GM18508 (cell line): Measurements from ENCODE around the gene RABGAP1L.
A peak's percentile ranks its signal among the peaks of the same experiment; 100 is the strongest.
"Not testable (repeated sequence)": the region's sequence is repeated elsewhere in the genome, so short reads cannot be mapped to it uniquely, and the experiment has no call there.

Source experiments
- ATAC-seq: cut with Tn5 transposase; IDR thresholded peaks from one replicate; pipeline ENCODE4 v1.9.1; 2021; ENCODE audit warnings: moderate number of reproducible peaks; ENCODE audit not compliant: insufficient read depth, unreplicated experiment

The RABGAP1L gene

DNA sequence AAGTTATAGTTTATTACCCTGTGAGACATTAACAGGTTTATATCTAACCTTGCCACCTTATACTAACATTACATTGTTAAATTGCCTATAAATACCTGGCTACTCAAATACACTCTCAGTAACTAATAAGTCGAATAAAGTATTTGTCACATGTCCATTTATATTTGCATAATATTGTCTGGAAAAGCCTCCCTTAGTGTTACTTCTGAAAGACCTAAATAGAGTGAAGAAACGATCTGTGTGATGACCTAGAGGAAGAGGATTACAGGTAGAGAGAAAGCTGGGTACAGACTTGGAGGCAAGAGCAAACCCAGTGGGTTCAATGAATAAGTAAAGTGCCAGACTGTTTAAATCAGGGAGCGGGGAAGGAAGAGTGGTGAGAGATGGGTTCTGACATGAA is 837.7 kb downstream of the RABGAP1L start:
- no peak for ATAC-seq

DNA sequence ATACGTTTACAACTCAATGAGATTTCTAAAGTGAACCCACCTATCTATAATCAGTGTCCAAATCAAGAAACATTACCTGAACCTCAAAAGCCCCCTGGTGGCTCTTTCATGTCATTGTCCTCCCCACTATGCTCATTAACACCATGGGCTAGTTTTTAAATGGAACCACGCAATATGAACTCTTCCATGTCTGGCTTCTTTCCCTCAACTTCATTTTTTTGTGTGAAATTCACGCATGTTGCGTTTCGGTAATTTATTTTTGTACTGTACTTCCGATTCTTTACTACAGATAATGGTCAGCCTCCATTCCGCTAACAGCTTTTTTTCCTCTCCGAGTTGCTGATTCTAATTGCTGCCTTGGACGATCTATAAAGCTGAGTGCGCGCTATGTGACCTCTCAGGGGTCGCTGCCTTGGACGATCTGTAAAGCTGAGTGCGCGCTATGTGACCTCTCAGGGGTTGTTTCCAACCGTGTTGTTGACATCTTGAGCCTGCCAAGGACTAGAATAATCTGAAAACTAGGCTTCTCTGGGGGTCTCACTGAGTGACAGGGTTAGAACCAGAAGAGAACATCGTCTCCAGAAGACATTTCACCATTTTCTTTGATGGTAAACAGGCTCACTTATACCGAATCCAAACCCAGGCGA is 839.4 kb downstream of the RABGAP1L start:
- ATAC-seq = no peak

DNA sequence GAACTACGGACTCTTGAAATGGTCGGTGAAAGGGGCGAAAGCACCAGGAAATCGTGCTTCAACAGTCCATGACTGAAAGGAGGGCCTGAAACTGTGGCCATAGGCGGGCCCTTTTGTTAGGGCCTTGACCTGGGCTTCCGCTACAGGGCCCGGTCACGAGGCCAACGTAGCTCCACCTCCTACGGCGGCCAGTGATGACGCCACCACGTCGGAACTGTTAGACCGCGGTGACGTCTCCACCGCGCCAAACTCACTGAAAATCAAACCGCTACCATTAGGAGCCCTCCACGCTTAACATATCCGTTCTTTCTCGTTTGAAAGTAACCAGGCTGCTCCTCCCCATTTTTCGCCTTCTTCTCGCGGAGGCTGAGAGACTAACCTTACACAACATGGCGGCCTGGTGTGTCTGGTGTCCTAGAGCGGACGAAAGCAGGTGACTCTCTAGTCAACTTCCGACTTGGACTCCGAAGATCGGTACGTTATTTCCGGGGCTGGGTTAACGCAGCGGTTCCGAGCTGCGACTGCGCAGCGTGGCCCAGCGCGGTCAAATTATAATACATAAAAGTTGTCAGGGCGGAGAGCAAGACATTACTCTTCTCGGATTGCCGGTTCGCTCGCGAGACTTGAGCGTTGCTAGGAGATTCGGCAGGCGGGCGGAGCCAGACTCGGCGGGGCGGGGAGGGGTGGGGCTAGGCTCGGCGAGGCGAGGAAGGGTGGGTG is 840.1 kb downstream of the RABGAP1L start:
- peak; percentile 71 for ATAC-seq

DNA sequence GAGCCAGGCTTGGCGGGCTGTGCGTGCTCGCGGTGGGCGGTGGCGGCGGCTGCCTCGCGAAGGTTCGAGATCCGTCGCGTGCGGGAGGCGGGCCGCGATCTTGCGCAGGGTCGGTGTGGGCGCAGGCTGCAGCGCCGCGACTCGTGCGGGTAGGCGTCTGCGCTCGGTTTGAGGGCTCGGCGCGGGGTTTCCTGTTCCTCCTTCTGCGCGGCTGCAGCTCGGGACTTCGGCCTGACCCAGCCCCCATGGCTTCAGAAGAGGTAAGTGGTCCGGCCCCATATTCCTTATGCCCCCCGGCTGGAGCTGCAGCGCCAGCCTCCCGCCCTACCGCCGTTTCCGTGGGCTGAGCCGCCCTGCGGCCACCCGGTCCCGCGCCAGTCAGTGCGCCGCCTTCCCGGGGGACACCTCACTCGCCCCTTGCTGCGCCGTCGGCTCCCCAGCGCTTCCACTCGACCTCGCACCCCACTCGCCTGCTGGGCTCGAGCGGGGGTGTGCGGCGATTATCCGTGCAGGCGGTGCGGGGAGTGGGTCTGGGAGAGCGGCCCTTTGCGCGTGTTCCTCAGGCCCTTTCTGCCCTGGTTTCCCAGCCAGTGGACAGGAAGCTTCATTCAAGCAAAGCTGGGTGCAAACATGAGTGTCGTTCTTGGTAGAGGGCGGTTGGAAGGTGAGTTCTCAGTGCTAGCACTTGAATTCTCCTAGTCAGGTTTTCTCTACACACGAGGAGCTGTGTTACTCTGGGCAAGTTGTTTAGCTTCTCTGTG is 840.8 kb downstream of the RABGAP1L start, which contains the start of gene CACYBP:
CACYBP (plus strand) TSS at position 12 of the 761 bp plus-strand sequence; CDS start at position 246, 234 bp downstream.
- peak; percentile 5 for ATAC-seq

DNA sequence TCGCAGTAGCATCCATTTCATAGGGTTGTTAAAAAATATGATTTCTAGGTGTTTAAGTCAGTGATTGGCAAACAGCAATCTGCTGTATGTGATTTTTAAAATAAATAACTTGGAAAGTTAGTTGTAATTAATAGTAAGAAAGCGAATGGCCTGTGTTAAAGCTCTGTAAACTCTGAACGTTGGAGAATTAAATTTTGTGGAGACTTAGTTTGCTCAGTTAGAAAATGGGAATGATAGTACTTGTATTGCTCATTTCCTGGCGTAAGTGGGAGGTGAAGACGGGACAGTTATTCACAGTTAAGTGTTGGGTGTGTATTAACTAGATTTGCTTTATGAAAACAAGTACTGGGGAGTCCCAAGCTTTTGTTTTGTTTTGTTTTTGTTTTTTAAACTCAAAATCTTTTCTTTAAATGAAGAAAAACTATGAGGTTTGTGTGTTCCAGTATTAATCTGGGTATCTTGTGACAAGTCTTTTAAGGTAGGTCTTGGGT is 841.4 kb downstream of the RABGAP1L start:
- no peak for ATAC-seq

DNA sequence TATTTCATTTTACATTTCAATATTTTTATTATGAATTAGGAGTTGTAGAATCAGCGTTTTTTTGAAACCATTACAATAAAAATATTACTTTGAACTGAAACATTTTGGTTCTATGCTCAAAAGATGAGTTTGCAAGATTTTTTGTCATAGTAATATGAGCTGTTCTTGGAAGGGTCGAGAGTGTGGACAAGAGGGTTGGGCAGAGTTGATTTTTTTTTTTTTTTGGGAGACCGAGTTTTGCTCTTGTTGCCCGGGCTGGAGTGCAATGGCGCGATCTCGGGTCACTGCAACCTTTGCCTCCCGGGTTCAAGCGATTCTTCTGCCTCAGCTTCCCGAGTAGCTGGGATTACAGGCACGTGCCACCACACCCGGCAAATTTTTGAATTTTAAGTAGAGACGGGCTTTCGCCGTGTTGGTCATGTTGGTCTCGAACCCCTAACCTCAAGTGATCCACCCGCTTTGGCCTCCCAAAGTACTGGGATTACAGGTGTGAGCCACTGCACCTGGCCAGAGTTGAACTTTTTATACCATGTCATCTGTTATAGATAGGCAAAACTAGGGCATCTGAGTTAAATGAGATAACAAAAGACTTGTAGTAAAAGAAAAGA is 843.7 kb downstream of the RABGAP1L start:
- no peak for ATAC-seq

DNA sequence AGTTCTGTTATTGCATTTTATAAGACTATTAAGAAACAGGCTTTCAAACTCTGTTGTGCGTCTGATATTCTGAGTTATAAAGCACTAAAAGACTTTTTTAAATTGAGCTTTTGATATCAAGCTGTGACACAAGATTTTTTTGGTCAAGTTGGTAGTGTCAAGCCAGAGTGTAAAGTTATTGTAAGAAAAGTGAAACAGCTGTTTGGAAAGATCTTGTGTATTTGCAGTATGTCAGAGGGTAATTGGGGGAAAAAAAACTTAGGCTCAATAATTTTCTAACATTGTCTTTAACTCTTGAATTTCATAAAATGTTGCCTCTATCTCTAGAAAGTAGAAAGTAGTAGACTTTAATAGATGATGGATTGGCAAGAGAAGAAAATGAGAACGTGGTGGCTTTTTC is 844.2 kb downstream of the RABGAP1L start:
- no peak for ATAC-seq

DNA sequence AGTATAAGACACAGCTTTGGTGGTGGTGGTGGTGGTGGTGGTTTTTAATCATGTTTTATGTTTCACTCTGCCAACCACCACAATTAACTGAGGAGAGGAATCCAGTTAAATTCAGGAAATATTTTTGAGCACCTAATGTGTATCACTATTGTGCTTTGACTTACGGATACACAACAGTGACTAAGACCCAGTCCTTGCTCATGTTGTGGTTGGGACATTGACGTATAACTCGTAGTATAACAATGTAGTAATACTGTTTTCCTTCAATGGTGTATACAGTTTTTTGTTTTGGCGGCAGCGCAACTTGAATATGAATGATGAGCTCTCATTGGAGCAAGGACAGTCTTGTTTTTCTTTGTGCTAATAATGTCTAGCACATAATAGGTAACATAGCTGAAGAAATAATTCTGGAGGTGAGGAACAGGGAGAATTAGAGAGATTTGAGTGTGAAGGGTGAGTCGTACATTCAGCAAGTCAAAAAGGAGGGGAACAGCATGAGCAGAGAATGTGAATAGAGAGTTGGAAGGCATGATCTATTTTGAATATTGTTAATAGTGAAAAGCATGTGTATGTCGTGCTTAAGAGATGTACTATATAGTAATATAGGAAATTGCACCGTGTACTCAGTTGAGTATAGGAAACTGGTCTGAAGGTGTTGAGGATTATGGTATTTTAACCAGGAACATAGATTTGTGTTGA is 845.9 kb downstream of the RABGAP1L start:
- no peak for ATAC-seq

DNA sequence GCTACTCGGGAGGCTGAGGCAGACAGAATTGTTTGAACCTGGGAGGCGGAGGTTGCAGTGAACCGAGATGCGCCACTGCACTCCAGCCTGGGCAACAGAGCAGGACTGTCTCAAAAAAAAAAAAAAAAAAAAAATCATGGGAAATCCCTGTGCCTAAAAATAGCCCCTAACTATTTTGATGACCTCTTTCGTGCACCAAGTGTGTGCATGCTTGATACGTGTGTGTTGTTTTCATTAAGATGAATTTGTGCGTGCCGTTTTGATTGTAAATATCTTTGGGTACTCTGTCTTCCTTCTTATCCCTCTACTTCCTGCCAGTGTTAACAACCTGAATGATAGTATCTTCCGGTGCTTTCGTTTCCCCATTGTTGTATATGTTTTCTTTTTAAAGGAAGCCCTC is 850.2 kb downstream of the RABGAP1L start:
- ATAC-seq = no peak

DNA sequence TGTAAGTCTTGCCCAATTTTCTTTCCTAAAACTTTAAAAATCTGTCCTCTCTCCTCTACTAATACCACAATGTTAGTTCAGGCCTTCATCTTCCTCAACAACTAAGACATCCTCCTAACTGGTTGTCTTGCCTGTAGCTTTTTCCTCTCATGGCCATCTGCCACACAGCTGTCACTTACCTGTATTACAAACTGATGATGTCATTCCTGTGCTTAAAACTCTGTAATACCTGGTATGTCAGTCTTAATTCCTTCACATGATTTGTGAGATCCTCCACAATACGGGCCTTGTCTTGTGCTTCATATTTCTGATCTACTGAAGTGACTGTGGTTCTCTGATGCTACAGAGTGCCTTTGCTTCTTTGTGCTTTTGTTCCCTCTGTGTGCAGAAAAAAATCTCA is 854.1 kb downstream of the RABGAP1L start:
- ATAC-seq = no peak

DNA sequence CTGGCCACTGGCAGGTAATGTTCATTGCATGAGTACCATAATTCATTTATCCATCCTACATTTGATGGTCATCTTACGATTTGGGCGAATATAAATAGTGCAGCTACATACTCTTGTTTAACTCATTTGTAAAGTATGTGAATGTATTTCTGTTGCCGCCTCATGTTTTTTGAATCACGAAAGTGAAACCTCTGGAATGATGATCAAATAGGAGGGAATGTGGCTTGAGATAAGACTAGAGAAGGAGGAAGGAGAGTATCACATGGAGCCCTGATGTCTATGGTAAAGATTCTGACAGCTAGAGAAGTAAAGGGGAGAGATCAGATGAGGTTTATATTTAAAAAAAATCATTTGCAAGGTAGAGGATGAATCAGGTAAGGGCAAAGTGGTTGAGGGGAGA is 855.9 kb downstream of the RABGAP1L start:
- no peak for ATAC-seq

DNA sequence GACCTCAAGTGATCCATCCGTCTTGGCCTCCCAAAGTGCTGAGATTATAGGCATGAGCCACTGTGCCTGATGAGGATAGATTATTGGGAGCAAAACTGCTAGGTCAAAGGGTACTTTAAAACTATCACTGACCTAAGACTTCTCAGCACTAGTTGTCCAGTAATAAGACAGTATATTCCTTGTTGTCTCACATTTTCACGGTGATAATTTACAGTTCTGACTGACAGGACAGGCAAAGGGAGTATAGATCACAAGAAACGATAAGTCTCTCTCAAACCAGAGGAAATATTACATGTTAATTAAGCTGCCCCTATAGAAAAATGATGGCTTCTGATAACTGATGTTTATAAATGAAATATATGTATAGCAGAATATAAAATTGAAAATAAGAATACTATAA is 860.2 kb downstream of the RABGAP1L start:
- no peak for ATAC-seq

DNA sequence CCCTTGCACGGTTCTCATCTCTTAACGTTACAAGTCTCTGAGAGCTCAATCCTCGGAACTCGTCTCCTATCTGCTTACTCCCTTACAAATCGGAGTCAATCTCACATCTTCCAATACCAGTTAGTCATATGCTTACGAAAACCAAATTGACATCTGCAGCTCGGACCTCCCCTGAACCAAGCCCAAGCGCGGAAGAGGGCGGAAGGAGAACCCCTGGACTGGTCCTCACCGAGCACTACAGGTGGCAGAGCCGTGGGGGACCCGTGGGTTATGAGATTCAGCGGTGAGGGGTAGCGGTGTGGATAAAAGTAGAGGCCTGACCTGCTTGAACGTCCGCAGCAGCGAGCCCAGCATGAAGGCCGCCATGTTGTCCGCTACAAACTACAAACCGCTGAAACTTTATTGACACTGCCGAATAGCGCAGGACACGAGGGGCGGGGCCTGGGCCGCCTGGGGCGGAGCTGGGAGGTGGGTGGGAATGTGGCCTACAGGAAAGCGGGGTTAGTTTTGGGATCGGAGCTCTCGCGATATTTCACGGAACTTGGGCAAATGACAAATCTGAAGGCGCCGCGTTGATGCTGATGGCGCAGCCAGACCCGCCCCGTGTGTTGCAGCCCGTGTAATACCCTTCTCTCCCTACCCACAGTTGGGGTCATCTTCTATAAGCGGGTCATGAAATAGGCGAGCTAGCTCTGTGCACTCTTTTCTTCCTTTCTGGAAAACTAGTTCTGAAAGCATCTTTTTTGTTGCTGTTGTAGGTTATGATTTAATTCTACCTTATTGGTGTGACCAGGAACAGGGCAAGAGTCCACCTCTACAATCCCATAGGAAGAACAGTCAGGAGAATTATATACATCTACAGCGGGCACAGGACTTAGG is 864.0 kb downstream of the RABGAP1L start, which contains the start of gene MRPS14:
MRPS14 (minus strand) TSS at position 383 of the 879 bp plus-strand sequence; CDS start at position 366, 17 bp downstream.
- ATAC-seq = peak; percentile 82

DNA sequence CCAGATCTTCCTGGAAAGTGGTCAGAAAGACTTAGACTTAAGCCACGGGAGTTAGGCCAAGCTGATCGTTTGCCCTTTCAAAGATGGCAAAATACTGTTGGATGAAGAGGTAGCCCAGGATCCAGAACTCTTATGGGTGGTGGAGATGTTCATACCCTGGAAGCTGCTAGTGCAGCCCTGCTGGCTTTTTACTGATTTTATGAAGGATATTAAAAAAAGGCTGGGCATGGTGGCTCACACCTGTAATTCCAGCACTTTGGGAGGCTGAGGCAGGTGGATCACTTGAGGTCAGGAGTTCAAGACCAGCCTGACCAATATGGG is 864.6 kb downstream of the RABGAP1L start:
- ATAC-seq = not testable (repeated sequence)

DNA sequence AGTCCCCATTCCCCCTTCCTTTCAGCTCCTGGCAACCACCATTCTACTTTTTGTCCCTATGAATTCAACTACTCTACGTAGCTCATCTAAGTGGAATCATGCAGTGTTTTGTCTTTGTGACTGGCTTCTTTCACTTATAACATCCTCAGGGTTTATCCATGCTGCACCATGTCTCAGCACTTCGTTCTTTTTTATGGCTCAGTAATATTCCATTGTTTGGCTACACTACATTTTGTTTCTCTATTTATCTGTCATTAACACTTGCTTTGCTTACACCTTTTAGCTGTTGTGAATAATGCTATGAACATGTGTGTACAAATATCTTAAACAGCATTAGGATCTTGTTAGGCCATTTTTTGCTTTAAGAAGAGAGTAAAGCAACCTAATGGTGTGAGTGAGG is 865.5 kb downstream of the RABGAP1L start:
- ATAC-seq = no peak

DNA sequence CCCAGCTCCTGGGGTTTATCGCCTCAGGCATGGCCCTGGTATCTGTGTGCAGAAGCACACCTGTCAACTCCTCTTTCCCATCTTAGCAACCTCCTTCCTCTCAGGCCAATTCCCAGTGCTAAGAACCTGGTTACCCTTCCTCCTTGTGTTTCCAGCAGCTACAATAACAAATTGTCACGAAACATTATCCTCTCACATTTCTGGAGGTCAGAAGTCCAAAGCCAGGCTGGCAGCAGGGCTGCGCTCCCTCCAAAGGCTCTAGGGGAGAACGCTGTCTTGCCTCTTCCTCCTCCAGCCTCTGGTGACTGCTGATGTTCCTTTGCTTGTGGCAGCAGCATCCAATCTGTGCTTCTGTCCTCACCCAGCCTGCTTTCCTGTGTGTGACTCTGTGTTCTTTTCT is 874.6 kb downstream of the RABGAP1L start:
- no peak for ATAC-seq

DNA sequence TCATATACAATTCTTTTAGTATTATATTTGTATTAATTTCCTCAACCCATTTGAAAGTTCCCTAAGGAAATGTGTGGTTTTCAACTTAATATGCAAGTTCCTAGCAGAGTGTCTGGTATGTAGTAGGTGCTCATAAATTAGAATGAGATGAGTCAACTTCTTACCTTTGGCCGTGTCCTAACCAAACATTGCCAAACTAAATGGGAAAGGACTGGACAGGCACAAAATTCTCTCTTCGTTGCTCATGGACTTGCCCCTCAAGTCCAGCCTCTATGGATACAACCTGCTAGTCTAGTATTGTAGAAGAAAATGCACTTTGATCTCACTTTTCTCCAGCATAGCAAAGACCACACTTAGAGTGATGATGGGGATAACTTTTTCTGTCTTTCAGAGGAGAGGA is 875.5 kb downstream of the RABGAP1L start:
- ATAC-seq = no peak

DNA sequence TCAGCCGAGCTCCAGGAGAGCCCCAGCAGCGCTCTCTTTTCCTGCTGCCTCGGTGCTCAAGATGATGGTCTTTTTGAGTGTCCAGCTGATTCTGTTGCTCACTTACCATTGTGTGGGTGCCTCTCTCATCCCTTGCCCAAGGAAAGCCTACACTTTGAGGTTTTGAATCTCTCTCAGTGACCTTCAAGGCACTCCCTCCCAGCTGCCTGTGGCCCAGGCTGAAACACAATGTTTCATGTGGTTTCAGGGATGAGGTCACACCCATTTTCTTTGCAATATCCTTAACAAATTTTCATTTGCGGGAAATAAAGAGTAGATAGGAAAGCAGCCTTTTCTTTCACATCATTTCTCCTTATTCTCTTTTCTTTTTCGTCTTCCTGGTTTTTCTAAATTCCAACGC is 876.5 kb downstream of the RABGAP1L start:
- ATAC-seq = no peak

DNA sequence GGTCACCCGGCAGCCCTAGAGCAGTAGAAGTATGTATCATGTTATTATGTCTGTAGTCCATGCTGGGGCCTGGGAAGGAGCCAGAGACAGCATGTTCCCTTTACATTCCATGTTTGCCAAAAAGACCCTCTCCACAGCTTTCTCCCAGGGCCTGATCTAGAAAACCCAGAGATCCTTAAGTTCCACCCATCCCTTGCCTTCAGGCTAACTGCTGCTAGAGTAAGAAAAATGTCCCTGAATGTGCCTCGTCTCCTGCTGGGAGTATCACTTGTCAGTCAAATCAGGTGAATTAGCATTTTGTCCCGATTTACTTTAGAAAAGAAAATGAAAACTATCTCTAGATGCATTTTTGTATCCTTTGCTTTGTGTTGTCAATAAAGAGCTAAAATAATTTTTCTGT is 877.2 kb downstream of the RABGAP1L start:
- no peak for ATAC-seq
